SK-N-SH treated with all-trans-retinoic acid at 6 μM for 48 hours (cell line): ENCODE results near the gene RAMAC.

Experiments used
- GLIS3 ChIP-seq: fragments of 250-450 bp; sonication (Bioruptor Pico); IDR thresholded peaks from 2 replicates; pipeline ENCODE4 v1.5.0; 2020; ENCODE audit warnings: mild to moderate bottlenecking, moderate library complexity
- ISL1 ChIP-seq: fragments of 250-450 bp; sonication (Bioruptor Pico); IDR thresholded peaks from 2 replicates; pipeline ENCODE4 v2.1.2; 2022; ENCODE audit warnings: mild to moderate bottlenecking, moderate library complexity
- PPARA ChIP-seq: fragments of 250-450 bp; sonication (Bioruptor Pico); IDR thresholded peaks from 2 replicates; pipeline ENCODE4 v1.5.0; 2020; ENCODE audit warnings: mild to moderate bottlenecking, borderline replicate concordance
- SNAI2 ChIP-seq: fragments of 250-450 bp; sonication (Bioruptor Pico); IDR thresholded peaks from 2 replicates; pipeline ENCODE4 v1.5.0; 2020; ENCODE audit warnings: mild to moderate bottlenecking, moderate library complexity
- TCF4 ChIP-seq: fragments of 250-450 bp; sonication (Bioruptor Pico); IDR thresholded peaks from 2 replicates; pipeline ENCODE4 v1.8.0; 2021; ENCODE audit warnings: mild to moderate bottlenecking, moderate library complexity, borderline replicate concordance
- ZFP30 ChIP-seq: fragments of 450-650 bp; formaldehyde crosslinking; IDR thresholded peaks from 2 replicates; pipeline ENCODE4 v1.5.0; 2022; ENCODE audit warnings: mild to moderate bottlenecking, moderate library complexity
- ZNF70 ChIP-seq: fragments of 450-650 bp; formaldehyde crosslinking; IDR thresholded peaks from 2 replicates; pipeline ENCODE4 v1.5.0; 2020; ENCODE audit warnings: mild to moderate bottlenecking, moderate library complexity

GRCh38 chr15:83011271-83012075, 25.5 kb downstream of the RAMAC start, which contains the start of gene C15orf40:
- TF ChIP-seq ISL1 (no peak), GLIS3 (CRISPR knock-in tag) (no peak), ZNF70 (CRISPR knock-in tag) (no peak), PPARA (CRISPR knock-in tag) (no peak; the same call in 1 of the 2 replicates), ZFP30 (CRISPR knock-in tag) (no peak), SNAI2 (no peak), TCF4 (CRISPR knock-in tag) (no peak)
